Amniotic epithelial cell (primary cell): ENCODE data around the gene EYA3.
A peak's percentile ranks its signal among the peaks of the same experiment; 100 is the strongest.

Experiments used
- DNase-seq: peaks from one replicate; pipeline ENCODE4 v3.0.0-alpha.2; 2010; ENCODE audit warnings: low read depth

EYA3 gene

DNA sequence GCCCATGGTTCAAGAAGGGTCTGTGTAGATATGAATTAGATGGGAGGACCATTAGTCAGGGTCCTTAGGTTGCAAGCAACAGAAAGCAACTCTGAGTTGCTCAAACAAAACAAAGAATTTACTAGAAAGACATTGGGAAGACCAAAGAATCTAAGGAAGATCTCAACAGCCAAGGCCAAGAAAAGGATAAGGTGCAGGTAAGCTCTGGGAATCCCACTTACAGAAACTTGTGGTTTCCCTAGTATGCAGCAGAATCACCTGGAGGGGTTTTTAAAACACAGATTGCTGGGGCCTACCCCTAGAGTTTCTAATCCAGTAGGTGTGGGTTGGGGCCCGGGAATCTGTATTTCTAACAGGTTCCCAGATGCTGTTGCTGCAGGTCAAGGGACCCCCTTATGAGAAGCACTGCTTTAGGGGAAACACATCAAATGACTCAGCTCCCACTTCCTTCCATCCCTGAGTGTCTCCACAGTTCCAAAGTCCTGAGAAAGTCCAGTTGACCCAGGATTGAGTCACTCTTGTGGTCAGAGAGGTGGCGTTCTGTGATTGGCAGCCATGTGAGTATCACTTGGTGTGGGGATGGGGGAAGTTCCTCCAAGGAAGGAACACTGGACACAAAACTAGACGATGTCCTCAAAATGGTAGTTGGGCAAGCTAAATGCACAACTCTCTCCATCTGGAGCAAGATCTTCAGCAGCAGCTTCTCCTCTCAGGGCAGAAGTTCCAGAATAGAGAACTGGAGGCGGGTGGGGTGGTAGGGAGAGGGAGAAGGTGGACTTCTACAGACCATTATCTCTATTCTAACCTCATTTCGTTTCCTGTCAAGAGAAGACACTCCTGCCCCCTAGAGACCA, 24.2 kb upstream of the EYA3 start:
- DNase-seq: peak; percentile 76

DNA sequence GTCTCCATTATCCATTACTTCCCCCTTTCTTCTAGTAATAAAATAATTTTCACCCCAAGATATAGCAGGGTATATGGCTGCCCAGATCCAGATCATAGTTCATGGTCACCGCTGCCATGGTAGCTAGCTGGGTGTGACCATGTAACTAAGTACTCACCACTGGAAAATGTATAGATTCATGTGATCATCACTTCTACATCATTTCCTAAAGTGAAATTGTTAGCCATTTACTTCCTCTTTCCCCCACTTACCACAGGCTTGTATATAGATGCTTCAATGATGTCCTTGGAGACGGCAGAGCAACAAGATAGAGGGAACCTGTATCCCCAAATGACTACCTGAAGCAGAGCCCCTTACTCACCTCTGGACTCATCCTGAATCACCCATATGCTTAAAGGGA, 22.7 kb upstream of the EYA3 start:
- no peak for DNase-seq

GRCh38 chr1:28110555-28110954, 22.1 kb upstream of the EYA3 start:
- DNase-seq: peak; percentile 28

- DNase-seq: no peak
Measured at GRCh38 chr1:28109639-28110038, 21.2 kb upstream of the EYA3 start.

GRCh38 chr1:28108001-28108400, 19.6 kb upstream of the EYA3 start:
- no peak for DNase-seq

GRCh38 chr1:28104866-28105467, 16.6 kb upstream of the EYA3 start:
- DNase-seq: peak; percentile 69

GRCh38 chr1:28102189-28102588, 13.8 kb upstream of the EYA3 start:
- no peak for DNase-seq

GRCh38 chr1:28099050-28099769, 10.8 kb upstream of the EYA3 start:
- no peak for DNase-seq

DNA sequence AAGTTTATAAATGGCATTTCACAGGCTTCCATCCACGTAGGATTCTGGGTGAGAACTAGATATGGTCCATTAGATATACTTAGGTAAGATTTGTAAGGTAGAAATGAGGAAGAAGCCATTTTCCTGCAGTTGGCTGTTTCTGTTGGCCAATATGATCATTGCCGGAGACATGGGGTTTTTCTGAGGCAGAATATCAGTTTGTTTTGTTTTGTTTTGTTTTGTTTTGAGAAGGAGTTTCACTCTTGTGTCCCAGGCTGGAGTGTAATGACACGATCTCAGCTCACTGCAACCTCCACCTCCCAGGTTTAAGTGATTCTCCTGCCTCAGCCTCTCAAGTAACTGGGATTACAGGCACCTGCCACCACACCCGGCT, 8.7 kb upstream of the EYA3 start:
- no peak for DNase-seq

DNA sequence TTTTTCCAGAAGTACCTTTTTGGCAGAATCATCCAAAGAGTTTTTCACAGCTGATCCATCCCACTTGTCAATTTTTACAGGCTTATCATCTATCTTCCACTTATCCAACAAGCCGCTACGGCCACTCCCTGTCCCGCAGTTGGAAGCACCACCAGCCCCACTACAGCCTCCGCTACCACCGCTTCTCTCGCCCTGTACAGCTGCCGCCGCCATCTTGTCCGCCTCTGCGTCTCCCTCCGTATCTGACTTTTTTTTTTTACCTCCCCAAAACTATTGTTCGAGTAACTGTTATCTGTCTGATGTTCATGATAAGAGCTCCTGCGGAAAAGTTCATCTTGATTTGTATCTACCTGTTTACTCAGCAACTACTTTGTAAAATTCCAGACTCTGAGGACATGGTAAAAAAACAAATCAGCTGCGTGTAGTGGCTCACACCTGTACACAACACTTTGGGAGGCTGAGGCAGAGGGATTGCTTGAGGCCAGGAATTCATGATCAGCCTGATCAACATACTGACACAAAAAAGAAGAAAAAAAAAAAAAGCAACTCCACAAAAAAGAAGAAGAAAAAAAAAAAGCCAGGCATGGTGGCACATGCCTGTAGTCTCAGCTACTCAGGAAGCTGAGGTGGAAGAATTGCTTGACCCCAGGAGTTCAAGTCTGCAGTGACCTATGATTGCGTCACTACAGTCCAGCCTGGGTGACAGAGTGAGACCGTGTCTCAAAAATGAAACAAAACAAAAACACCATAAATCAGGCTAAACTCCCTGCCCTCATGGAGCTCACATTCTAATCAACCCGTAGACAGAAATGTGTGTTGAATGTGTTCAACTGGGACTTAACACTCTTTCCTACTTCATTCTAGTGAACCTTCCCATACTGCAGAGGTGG, 8.0 kb upstream of the EYA3 start:
- no peak for DNase-seq

DNA sequence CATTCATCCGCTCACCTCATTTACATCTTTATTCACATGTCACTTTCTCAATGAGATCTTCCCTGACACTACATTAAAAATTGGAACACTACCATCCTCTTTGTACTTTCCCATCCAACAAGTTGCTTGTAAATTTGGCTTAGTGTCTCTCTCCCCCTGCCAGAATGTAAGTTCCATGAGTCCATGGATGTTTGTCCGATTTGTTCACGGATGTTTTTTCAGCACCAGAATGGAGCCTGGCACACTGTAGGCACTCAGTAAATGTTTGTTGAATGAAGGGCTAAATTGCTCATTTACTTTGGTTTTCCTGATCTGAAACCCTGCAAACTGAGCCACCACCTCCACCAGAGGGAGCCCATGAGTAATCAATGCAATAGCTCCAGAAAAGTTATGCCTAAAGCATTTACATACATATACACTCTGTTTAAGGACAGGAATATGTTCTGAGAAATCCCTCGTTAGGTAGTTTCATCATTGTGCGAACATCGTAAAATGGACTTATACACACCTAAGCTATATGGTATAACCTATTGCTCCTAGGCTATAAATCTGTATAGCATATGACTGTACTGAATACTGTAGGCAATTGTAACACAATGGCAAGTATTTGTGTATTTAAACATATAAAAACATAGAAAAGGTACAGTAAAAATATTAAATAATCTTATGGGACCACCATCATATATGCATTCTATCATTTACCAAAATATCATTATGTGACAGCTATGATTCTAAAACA, 2.8 kb upstream of the EYA3 start:
- DNase-seq: peak; percentile 58

GRCh38 chr1:28087614-28088167, 719 bp downstream of the EYA3 start:
- DNase-seq: peak; percentile 21

DNA sequence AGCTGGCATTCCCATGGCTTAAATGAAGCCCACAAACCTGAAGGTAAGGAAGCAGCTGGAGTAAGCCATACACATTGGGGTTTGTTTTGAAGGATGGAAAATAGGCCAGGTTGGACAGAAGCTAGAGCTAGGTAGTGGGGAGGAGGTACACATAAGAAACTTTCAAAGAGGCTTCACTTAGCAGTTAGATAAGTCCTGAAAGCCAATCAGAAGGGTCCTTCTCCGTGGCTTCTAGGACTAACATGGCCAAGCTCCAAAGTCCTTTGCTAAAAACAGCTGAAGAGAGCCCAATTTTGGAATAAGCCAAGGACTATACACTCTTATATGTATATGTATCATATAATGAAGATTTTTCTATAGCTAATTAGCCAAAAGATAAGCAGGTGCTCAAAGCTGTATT, 1.8 kb downstream of the EYA3 start:
- no peak for DNase-seq

DNA sequence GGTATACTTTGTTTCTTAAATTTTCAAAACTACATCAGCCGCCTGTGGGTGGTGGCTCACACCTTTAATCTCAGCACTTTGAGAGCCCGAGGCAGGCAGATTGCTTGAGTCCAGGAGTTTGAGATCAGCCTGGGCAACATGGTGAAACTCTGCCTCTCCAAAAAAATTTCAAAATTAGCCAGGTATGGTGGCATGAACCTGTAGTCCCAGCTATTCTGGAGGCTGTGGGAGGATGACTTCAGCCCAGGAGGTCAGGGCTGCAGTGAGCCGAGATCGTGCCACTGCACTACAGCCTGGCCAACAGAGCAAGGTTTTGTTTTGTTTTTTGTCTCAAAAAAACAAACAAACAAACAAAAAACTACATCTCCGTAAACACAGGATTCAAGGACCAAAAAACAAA, 3.3 kb downstream of the EYA3 start:
- DNase-seq: no peak

- DNase-seq: no peak
Measured at GRCh38 chr1:28083876-28084275, 4.5 kb downstream of the EYA3 start.

DNA sequence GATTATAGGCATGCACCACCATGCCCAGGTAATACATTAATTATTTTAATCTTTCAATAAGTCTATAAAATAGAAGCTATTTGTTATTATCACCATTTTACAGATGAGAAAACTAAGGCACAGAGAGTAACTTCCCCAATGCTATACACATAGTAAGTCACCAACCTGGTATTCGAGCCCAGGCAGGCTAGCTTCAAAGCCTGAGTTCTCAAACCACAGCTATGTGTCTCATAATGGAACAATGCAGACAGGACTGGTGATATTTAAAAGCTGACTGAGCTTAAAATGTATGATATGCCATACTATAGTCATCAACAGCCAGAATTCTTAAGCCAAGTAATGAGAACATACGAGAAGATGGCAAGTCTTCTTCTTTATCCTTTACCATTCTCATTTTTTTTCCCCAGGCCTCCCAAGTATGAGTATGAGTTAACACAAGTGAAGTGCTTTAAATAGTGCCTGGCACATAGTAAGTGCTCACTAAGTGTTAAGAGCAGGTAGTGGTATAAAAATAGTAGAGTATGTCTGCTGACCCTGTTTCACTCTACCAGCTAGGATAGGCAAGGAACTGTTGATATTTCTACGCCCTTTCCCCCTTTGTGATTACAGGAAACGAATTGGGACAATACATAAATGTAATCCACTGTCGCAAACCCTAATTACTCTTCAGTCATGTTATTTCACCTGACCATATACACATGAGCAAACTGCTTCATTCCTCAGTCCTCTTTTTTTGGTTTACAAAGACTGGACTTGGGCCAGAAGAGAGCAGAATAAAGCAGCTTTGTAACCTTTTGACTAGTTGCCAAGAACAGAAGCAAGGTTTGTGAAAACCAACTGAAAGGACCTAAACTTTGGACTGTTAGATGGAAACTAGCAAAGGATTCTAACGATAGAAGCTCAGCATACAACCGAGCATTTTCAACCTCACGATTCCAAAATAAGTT, 9.5 kb downstream of the EYA3 start:
- DNase-seq: peak; percentile 82

DNA sequence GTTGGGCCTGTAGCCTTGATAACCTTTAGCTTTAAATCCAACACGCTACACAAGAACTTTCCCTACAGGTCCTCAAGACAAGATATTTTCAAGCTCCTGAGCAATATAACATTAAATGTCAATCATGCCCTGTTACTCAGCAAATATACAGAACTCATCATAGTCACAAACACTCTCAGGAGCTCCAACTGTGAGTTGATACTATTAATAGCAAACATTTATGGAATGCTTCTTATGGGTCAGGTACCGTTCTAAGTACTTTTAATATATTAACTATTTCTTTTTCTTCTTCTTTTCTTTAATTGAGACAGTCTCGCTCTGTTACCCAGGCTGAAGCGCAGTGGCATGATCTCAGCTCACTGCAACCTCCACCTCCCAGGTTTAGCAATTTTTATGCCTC, 10.1 kb downstream of the EYA3 start:
- no peak for DNase-seq

GRCh38 chr1:28074892-28075511, 13.4 kb downstream of the EYA3 start:
- no peak for DNase-seq

DNA sequence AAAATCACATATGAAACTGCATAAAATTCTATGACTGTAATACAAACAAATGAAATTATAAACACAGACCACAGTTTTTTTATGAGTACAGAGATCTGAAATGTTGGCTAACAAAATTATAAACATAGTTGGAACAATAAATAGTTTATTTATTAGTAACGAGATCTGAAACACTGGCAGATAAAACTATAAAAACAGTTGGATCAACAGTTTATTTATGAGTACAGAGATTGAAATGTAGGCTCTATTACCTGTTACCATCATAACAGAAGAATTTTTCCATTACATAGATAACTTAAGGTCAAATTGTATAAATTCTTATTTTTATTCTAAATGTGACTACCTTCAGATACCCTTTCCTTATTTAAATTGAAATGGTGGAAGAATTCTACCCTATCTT, 14.5 kb downstream of the EYA3 start:
- DNase-seq: no peak

DNA sequence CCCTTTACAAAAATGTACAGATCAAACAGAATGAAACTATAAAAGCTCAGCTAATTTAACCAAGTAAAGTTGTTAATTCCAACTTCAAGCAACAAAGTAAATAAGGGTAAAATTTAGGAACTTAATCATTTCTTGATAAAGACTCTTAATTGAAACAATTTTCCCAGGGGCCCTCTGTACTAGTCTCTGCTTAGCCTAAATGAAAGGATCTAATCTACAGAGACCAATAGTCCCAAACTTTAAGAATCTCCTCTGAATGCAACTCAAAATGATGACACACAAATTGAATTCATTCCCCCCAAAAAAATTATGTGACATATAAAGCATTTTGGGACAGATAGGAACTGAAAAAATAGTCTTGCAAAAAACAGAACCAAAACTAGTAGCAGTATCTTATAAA, 16.6 kb downstream of the EYA3 start:
- DNase-seq: no peak
